AG04449 (cell line): ENCODE measurements around the gene TCHH.

Experiments
- CTCF ChIA-PET: fragments of 350-600 bp; formaldehyde crosslinking; extraction: SDS; loops from one replicate; lab custom pipeline; 2021; ENCODE audit warnings: antibody characterized with exemption; lab: Yijun Ruan, JAX
- POLR2A ChIA-PET: fragments of 400-600, 350-600 bp; formaldehyde crosslinking; extraction: SDS; loops from one replicate; lab custom pipeline; 2020; ENCODE audit warnings: antibody characterized with exemption, inconsistent platforms; lab: Yijun Ruan, JAX
- DNase-seq: peaks from one replicate; pipeline ENCODE4 v3.0.0-alpha.2; 2010; ENCODE audit warnings: low read depth, low spot score
- H3K4me3 ChIP-seq: 2 replicates; pipeline ENCODE4 v1.5.1; 2011; ENCODE audit warnings: low read depth, mild to moderate bottlenecking, control low read depth, low read length
- CTCF ChIP-seq: IDR thresholded peaks from one replicate; pipeline ENCODE4 v1.5.1; 2011; ENCODE audit warnings: mild to moderate bottlenecking, moderate library complexity, low read length, control low read depth, inconsistent platforms; ENCODE audit not compliant: insufficient read depth; ENCODE audit errors: missing control alignments

TCHH gene

DNA sequence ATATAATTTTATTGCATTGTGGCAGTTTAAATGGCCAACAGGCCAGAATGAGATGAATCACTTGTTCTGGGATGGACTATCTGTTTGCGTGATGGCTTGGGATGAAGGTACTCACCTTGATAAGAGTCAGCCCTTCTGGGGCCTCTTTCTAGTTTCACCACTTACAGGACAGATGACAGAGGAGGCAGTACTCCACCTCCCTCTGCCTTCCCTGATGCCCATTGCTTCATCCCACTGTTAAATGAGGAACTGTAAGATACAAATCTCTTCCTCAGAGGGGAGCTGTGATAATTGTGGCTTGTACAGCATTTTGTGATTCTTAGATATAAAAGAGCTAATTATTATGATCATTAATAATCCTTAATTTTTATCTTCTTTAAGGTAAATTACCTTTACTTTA, 3.7 kb upstream of the TCHH start:
- ChIA-PET CTCF (interaction anchor here (0.9 to 1.5 kb wide), 3 partner anchors 24 to 67 kb away, joined by 3 to 4 read pairs (median 3); no protein-coding TSS in a partner anchor), POLR2A (no interaction called here)
- TF ChIP-seq CTCF = no peak
- no peak overlapping the region for H3K4me3 ChIP-seq
- DNase-seq = no peak

GRCh38 chr1:152112885-152113432, 2.3 kb downstream of the TCHH start:
- CTCF ChIA-PET = interaction anchor here (1.0 to 4.1 kb wide), 4 partner anchors 29 to 73 kb away, joined by 3 to 18 read pairs (median 3); no protein-coding TSS in a partner anchor
- POLR2A ChIA-PET = no interaction called here
- TF ChIP-seq CTCF = no peak
- DNase-seq = no peak
- peak overlapping the region; percentile 51 for H3K4me3 ChIP-seq

- CTCF ChIA-PET = interaction anchor here (1.1 to 4.1 kb wide), 4 partner anchors 58 to 346 kb away, joined by 3 to 18 read pairs (median 4); no protein-coding TSS in a partner anchor
- DNase-seq = no peak
- no peak for TF ChIP-seq CTCF
- peak overlapping the region; percentile 51 for H3K4me3 ChIP-seq
- POLR2A ChIA-PET = no interaction called here
Measured at GRCh38 chr1:152112101-152112884, 3.0 kb downstream of the TCHH start.

DNA sequence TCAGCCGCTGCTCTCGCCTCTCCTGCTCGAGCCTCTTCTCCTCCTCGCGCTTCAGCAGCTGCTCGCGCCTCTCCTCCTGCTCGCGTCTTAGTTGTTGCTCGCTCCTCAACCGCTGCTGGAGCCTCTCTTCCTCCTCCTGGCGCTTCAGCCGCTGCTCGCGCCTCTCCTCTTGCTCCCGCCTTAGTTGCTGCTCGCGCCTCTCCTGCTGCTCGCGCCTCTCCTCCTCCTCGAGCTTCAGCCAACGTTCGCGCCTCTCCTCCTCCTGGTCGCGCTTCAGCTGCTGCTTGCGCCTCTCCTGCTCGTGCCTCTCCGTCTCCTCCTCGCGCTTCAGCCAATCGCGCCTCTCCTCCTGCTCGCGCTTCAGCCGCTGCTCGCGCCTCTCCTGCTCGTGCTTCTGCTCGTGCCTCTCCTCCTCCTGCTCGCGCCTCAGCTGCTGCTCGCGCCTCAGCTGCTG, 3.7 kb downstream of the TCHH start:
- no peak for DNase-seq
- H3K4me3 ChIP-seq = peak overlapping the region; percentile 52
- no peak for TF ChIP-seq CTCF
- CTCF ChIA-PET = interaction anchor here (1.1 to 4.1 kb wide), 5 partner anchors 57 to 347 kb away, joined by 3 to 18 read pairs (median 6); no protein-coding TSS in a partner anchor
- POLR2A ChIA-PET = no interaction called here

GRCh38 chr1:152110860-152111514, 4.3 kb downstream of the TCHH start:
- CTCF ChIA-PET = interaction anchor here (1.1 to 4.1 kb wide), 11 partner anchors 30 to 348 kb away, joined by 3 to 18 read pairs (median 3); no protein-coding TSS in a partner anchor
- peak overlapping the region; percentile 52 for H3K4me3 ChIP-seq
- DNase-seq = no peak
- no peak for TF ChIP-seq CTCF
- POLR2A ChIA-PET = interaction anchor here (0.7 kb wide), 1 partner anchor 8 kb away, joined by 3 read pairs; no protein-coding TSS in a partner anchor
